ENCODE data around the gene HOXB8.

Gene HOXB8

DNA sequence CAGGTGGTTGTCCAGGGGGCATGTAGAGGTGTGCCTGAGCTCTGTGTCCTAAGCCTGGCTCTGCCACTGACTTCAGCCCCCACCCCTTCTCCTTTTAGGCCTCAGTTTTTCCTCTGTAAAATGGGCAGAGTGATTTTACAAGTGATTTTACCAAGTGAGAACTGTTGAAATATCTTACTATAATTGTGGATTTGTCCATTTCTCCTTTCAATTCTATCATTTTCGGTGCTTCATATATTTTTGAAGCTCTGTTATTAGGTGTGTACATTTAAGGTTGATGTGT, 32.8 kb upstream of the HOXB8 start:
- no peak for DNase-seq (ENCODE audit: extremely low spot score)
- CTCF ChIA-PET = no interaction called here
- TF ChIP-seq ARNT (IDR thresholded peaks at IDR 0.05) (no peak), SUZ12 (IDR thresholded peaks at IDR 0.05) (no peak), BHLHE40 (IDR thresholded peaks at IDR 0.05; ENCODE audit: borderline replicate concordance) (no peak), FOXM1 (IDR thresholded peaks at IDR 0.05; ENCODE audit: borderline replicate concordance) (no peak), NFRKB (IDR thresholded peaks at IDR 0.05) (no peak), ELF4 (IDR thresholded peaks at IDR 0.05) (no peak), FOXK2 (IDR thresholded peaks at IDR 0.05) (no peak), ZNF384 (IDR thresholded peaks at IDR 0.05) (no peak), L3MBTL2 (conservative IDR thresholded peaks at IDR 0.05) (no peak), SP1 (IDR thresholded peaks at IDR 0.05) (no peak), CTBP1 (IDR thresholded peaks at IDR 0.05; ENCODE audit: borderline replicate concordance) (no peak)
- POLR2A ChIA-PET = interaction anchor here (0.8 to 3.2 kb wide), 6 partner anchors 19 to 70 kb away, joined by 3 to 12 read pairs (median 4); partner anchors contain the start of genes HOXB8 and HOXB9

DNA sequence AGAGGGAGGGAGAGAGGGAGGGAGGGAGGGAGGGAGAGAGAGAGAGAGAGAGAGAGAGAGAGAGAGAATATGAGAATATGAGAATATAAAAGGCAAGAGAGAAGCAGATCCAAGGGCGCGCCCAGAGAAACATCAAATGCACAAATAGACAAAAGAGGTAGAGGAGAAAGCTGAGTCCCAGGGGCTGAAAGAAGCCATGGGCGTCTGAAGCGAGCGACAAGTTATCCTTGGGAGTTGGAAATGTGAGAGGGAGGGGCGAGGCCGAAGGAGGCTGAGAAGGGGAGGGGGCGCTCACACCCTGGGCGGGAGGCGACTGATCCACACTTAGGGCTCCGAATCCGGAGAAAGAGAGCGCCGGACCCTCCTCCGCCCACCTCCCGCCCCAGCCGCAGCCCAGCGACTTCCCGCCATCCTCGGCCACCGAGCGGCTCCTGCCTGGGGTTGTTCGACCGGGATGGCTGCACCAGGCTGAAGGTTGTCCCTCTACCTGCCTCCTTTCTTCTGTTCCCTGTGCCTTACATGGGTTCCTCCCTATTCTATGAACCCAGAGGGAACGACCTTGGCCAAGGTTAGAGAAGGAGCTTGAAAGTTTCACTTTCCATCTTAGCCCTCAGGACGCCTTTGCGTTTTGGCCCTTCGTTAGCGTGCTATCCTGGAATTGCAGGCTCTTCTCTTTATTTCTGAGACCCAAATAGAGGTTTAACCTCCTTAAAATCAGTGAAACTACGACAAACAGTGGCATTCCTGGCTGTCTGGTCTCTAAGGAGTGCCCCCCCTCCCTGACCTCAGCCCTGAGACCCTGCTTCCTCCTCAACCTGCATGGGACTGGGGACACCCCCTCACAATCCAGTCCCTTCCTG, 32.2 kb upstream of the HOXB8 start:
- DNase-seq (ENCODE audit: extremely low spot score) = peak; percentile 64
- ChIA-PET CTCF (interaction anchor here (0.7 kb wide), 1 partner anchor 85 kb away, joined by 3 read pairs; no protein-coding TSS in a partner anchor), POLR2A (interaction anchor here (0.7 to 3.2 kb wide), 7 partner anchors 11 to 71 kb away, joined by 3 to 12 read pairs (median 4); partner anchors contain the start of genes HOXB8 and HOXB9)
- TF ChIP-seq SP1 (IDR thresholded peaks at IDR 0.05) = no peak
- no peak for TF ChIP-seq LEF1 (IDR thresholded peaks at IDR 0.05; ENCODE audit: borderline replicate concordance)
- 0 out of 2 replicates have a peak, but pooled peaks have one; percentile 48 for TF ChIP-seq HDGF (IDR thresholded peaks at IDR 0.05; ENCODE audit: borderline replicate concordance)
- peak; percentile 50 for TF ChIP-seq L3MBTL2 (conservative IDR thresholded peaks at IDR 0.05)

DNA sequence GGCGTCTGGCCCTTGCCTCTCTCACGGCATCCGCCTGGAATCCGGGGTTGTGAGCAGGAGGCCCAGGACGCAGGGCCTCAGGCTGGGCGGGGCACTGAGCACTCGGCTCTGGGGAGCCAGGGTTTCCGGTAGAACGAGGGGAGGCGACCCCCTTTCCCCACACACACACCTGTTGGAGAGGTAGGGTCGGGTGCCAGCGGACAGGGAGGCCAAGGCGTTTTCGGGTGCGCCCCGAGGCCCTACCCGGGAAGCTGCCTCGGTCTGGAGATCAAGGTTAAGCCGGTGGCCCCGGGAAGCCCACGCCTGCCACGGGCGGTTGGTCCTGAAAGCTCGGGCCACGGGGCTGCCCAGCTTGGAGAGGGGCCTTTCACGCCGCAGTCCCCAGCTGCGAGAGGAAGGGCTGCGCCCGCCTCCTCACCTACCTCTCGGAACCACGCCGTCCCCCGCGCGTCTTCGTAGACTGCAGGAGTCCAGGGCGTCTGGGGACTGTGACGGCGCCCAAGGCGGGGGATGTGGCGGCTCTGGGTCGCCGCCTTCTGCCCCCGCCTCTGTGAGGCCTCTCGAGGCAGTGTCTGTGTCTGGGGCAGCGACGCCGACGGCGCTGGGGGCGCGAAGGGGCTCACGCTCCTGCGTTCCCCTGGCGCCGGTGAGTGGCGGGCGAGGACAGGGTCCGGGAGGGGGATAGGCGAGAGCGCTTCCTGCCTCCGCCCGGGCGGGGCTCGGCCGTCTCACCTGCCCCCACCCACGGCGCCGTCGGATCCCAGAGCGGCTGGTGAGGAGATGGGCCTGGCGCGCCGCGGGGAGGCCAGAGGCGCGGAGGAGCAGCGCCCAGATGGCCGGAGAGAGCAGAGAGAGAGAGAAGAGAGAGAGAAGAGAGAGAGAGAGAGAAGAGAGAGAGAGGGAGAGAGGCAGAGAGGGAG, 31.4 kb upstream of the HOXB8 start:
- POLR2A ChIA-PET = interaction anchor here (1.1 to 3.2 kb wide), 4 partner anchors 9 to 21 kb away, joined by 3 to 12 read pairs (median 5); partner anchors contain the start of gene HOXB9
- peak; percentile 32 for DNase-seq (ENCODE audit: extremely low spot score)

DNA sequence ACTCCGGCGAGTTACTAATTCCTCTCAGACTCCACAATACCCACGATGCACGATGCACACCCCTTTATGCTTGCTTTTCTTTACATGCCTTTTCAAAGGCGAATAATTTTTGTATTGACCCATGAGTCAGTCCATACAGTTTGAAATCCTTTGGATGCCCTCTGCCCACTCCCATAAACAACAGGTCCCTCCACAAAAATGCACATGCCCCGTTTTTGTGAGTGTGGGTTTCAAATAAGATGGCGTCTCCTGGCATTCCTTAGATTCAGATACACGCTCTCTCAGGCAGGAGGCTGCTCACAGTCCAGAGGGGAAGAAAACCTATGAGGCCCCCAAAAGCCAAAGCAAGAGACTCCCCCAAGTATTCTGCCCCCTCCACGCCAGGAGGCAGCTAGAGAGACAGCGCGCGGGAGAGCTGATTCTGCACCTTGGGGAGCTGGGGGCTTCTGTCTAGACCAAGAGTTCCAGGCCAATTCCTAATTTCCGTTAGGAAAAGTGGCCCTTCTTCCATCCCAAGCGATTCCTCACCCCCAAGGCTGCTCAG, 30.6 kb upstream of the HOXB8 start:
- no peak for DNase-seq (ENCODE audit: extremely low spot score)
- ChIA-PET POLR2A (interaction anchor here (1.0 to 3.2 kb wide), 4 partner anchors 8 to 20 kb away, joined by 3 to 12 read pairs (median 5); partner anchors contain the start of gene HOXB9), CTCF (no interaction called here)
- TF ChIP-seq NFRKB (IDR thresholded peaks at IDR 0.05) (no peak), HDGF (IDR thresholded peaks at IDR 0.05; ENCODE audit: borderline replicate concordance) (no peak), FOXA1 (IDR thresholded peaks at IDR 0.05) (no peak)

More for the DNA sequence above, 31.4 kb upstream of the HOXB8 start:
- TF ChIP-seq ELF4 (IDR thresholded peaks at IDR 0.05) (no peak), L3MBTL2 (conservative IDR thresholded peaks at IDR 0.05) (no peak), CTBP1 (IDR thresholded peaks at IDR 0.05; ENCODE audit: borderline replicate concordance) (no peak), ARNT (IDR thresholded peaks at IDR 0.05) (no peak), TARDBP (IDR thresholded peaks at IDR 0.05) (no peak), NFRKB (IDR thresholded peaks at IDR 0.05) (no peak), SP1 (IDR thresholded peaks at IDR 0.05) (no peak), HDGF (IDR thresholded peaks at IDR 0.05; ENCODE audit: borderline replicate concordance) (no peak), ZNF384 (IDR thresholded peaks at IDR 0.05) (no peak), FOXM1 (IDR thresholded peaks at IDR 0.05; ENCODE audit: borderline replicate concordance) (no peak)
- CTCF ChIA-PET = interaction anchor here (0.7 kb wide), 1 partner anchor 84 kb away, joined by 3 read pairs; no protein-coding TSS in a partner anchor

DNA sequence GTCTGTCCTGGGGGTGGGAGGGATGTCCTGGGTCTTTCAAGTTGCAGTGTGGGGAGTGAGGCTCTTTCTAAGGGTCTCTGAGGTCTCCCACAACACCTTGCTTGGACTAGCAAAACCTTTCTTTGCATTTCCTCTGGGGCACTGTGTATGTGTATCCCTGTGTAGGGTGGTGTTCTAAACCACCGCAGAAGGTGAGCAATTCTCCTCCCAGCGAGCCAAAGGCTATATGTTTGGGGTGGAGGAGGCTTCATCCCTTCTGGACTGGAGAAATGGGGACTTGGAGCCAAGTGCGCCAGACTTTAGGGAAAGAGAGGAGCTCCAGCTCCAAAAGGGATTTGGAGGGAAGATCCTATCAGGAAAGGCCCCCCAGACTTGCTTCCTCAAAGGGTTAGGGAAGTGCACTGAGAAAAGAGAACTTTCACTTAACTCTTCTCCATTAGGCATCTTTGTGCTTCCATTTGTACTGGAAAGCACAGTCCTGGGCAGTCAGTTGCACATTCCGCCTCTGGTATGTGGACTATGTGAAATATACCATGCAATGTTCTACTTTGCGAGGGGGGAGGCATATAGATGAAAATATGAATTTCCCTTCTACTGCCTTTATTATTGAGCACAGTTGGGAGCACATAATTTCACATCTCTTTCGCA, 29.9 kb upstream of the HOXB8 start:
- TF ChIP-seq LEF1 (IDR thresholded peaks at IDR 0.05; ENCODE audit: borderline replicate concordance) (no peak), SP1 (IDR thresholded peaks at IDR 0.05) (no peak), CTBP1 (IDR thresholded peaks at IDR 0.05; ENCODE audit: borderline replicate concordance) (no peak), L3MBTL2 (conservative IDR thresholded peaks at IDR 0.05) (no peak), NFRKB (IDR thresholded peaks at IDR 0.05) (no peak), FOXA1 (IDR thresholded peaks at IDR 0.05) (no peak), ELF4 (IDR thresholded peaks at IDR 0.05) (no peak), ARNT (IDR thresholded peaks at IDR 0.05) (no peak), TARDBP (IDR thresholded peaks at IDR 0.05) (no peak), ZNF384 (IDR thresholded peaks at IDR 0.05) (no peak), FOXM1 (IDR thresholded peaks at IDR 0.05; ENCODE audit: borderline replicate concordance) (no peak), BHLHE40 (IDR thresholded peaks at IDR 0.05; ENCODE audit: borderline replicate concordance) (no peak), SUZ12 (IDR thresholded peaks at IDR 0.05) (no peak), HDGF (IDR thresholded peaks at IDR 0.05; ENCODE audit: borderline replicate concordance) (no peak), FOXK2 (IDR thresholded peaks at IDR 0.05) (no peak)
- TF ChIP-seq, protein P1, sequence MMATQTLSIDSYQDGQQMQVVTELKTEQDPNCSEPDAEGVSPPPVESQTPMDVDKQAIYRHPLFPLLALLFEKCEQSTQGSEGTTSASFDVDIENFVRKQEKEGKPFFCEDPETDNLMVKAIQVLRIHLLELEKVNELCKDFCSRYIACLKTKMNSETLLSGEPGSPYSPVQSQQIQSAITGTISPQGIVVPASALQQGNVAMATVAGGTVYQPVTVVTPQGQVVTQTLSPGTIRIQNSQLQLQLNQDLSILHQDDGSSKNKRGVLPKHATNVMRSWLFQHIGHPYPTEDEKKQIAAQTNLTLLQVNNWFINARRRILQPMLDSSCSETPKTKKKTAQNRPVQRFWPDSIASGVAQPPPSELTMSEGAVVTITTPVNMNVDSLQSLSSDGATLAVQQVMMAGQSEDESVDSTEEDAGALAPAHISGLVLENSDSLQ (IDR thresholded peaks at IDR 0.05) = no peak
- no peak for DNase-seq (ENCODE audit: extremely low spot score)
- ChIA-PET POLR2A (interaction anchor here (1.0 to 1.5 kb wide), 4 partner anchors 11 to 84 kb away, joined by 3 to 6 read pairs (median 4); partner anchors contain the start of genes HOXB13 and HOXB9), CTCF (interaction anchor here (0.9 kb wide), 1 partner anchor 9 kb away, joined by 3 read pairs; no protein-coding TSS in a partner anchor)

DNA sequence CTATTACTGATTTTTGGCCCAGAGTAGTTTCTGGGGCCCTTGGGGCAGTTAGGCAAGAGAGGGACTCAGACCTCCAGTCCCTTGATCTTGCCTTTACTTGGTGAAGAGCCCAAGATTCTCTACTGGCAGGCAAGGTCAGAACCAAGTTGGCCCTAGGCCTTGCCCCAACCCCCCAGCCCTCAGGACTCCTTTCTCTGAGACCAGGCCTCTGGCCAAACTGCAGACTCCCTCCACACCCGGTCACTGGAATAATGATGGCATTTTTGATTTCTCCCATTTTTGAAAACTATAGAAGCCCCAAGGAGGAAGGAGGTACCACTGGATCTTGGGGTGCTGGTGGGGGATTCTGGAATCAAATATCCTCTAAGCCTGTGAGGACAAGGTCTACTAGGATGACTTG, 29.1 kb upstream of the HOXB8 start:
- ChIA-PET POLR2A (interaction anchor here (0.6 to 1.5 kb wide), 4 partner anchors 12 to 219 kb away, joined by 3 to 4 read pairs (median 3); partner anchors contain the start of gene HOXB13), CTCF (interaction anchor here (0.9 kb wide), 1 partner anchor 8 kb away, joined by 3 read pairs; no protein-coding TSS in a partner anchor)
- no peak for DNase-seq (ENCODE audit: extremely low spot score)
- TF ChIP-seq FOXM1 (IDR thresholded peaks at IDR 0.05; ENCODE audit: borderline replicate concordance) = no peak
- TF ChIP-seq, protein P1 (IDR thresholded peaks at IDR 0.05) = no peak
- no peak for TF ChIP-seq NFRKB (IDR thresholded peaks at IDR 0.05)
- no peak for TF ChIP-seq L3MBTL2 (conservative IDR thresholded peaks at IDR 0.05)
- TF ChIP-seq FOXA1 (IDR thresholded peaks at IDR 0.05) = no peak
- TF ChIP-seq FOXK2 (IDR thresholded peaks at IDR 0.05) = no peak
- TF ChIP-seq ZNF384 (IDR thresholded peaks at IDR 0.05) = no peak
- no peak for TF ChIP-seq HDGF (IDR thresholded peaks at IDR 0.05; ENCODE audit: borderline replicate concordance)
- no peak for TF ChIP-seq BHLHE40 (IDR thresholded peaks at IDR 0.05; ENCODE audit: borderline replicate concordance)
- no peak for TF ChIP-seq LEF1 (IDR thresholded peaks at IDR 0.05; ENCODE audit: borderline replicate concordance)
- TF ChIP-seq SP1 (IDR thresholded peaks at IDR 0.05) = no peak
- no peak for TF ChIP-seq ARNT (IDR thresholded peaks at IDR 0.05)
- no peak for TF ChIP-seq TARDBP (IDR thresholded peaks at IDR 0.05)
